T-cell (primary cell): ENCODE data around the gene ATP10A. TPM values are rescaled to one million over a fixed set of nuclear protein-coding genes. Genes with fewer than 3 reads are reported as not detected.

Experiments used
- ATAC-seq, 4 experiments: fragments of 200-7000 bp in 3 of 4; fragments of 150-1000 bp in 1 of 4; cut with Tn5 transposase; replicated peaks in 1 of 4; 1 replicate in 3 of 4; 2 replicates in 1 of 4; pipeline ENCODE4 v1.10.0; 2021; ENCODE audit warnings: moderate library complexity in 3 of 4, mild to moderate bottlenecking in 2 of 4, moderate number of reproducible peaks in 1 of 4
- CTCF ChIA-PET, 2 donors: fragments of 300-600 bp; sonication (Branson Sonifier 250); formaldehyde crosslinking; loops; one replicate each; lab custom pipeline; 2022; ENCODE audit warnings: antibody characterized with exemption in 2 of 2; lab: Charles Lee
- POLR2A ChIA-PET, 2 donors: fragments of 300-600 bp; sonication (Branson Sonifier 250); formaldehyde crosslinking; loops; one replicate each; lab custom pipeline; 2022; ENCODE audit warnings: antibody characterized with exemption in 2 of 2; lab: Charles Lee
- DNase-seq, 35 experiments: peaks; one replicate each; pipeline versions ENCODE4 v3.0.0 to v3.0.0-alpha.2; 2013 to 2023
- H3K27ac ChIP-seq: one replicate; pipeline ENCODE4 v1.5.1; 2013; ENCODE audit warnings: low read length
- H3K27me3 ChIP-seq, 2 experiments: replicated peaks in 1 of 2; 1 replicate in 1 of 2; 2 replicates in 1 of 2; pipeline versions ENCODE4 v1.6.1 to v1.7.0; 2013; ENCODE audit warnings: low read length in 1 of 2, mixed read lengths in 1 of 2; ENCODE audit not compliant: control insufficient read depth in 2 of 2, insufficient read depth in 2 of 2; ENCODE audit errors: extremely low read depth in 1 of 2
- H3K36me3 ChIP-seq, 2 donors: 1 replicate in 1 of 2; 2 replicates in 1 of 2; pipeline versions ENCODE4 v1.6.1 to v1.7.0; 2013; ENCODE audit warnings: low read length in 1 of 2; ENCODE audit not compliant: control insufficient read depth in 2 of 2, insufficient read depth in 1 of 2; ENCODE audit errors: extremely low read depth in 1 of 2
- H3K4me1 ChIP-seq, 2 experiments: 1 replicate in 1 of 2; 2 replicates in 1 of 2; pipeline versions ENCODE4 v1.6.1 to v1.7.0; 2013; ENCODE audit warnings: low read length in 2 of 2, mixed read lengths in 1 of 2; ENCODE audit not compliant: insufficient read depth in 2 of 2, control insufficient read depth in 1 of 2; ENCODE audit errors: extremely low read depth in 1 of 2
- H3K4me3 ChIP-seq, 2 donors: 1 replicate in 1 of 2; 2 replicates in 1 of 2; pipeline versions ENCODE4 v1.5.1 to v1.7.0; 2013; ENCODE audit warnings: mild to moderate bottlenecking in 2 of 2, low read length in 1 of 2, moderate library complexity in 1 of 2; ENCODE audit not compliant: control insufficient read depth in 1 of 2; ENCODE audit errors: extremely low read depth in 1 of 2
- H3K9me3 ChIP-seq: 2 replicates; pipeline ENCODE4 v1.7.0; 2013
- H3K27ac Mint-ChIP-seq, 2 donors: one replicate each; pipeline ENCODE4 v1.8.0; 2020 to 2021; ENCODE audit warnings: mild to moderate bottlenecking in 2 of 2, mixed read lengths in 2 of 2
- H3K27me3 Mint-ChIP-seq, 2 donors: one replicate each; pipeline ENCODE4 v1.8.0; 2021 to 2022; ENCODE audit warnings: mixed read lengths in 2 of 2
- H3K36me3 Mint-ChIP-seq: one replicate; pipeline ENCODE4 v1.8.0; 2021; ENCODE audit warnings: mixed read lengths
- H3K4me1 Mint-ChIP-seq, 3 donors: one replicate each; pipeline ENCODE4 v1.8.0; 2020 to 2022; ENCODE audit warnings: mixed read lengths in 3 of 3, mild to moderate bottlenecking in 1 of 3
- H3K4me3 Mint-ChIP-seq, 3 donors: one replicate each; pipeline ENCODE4 v1.8.0; 2020 to 2022; ENCODE audit warnings: mild to moderate bottlenecking in 3 of 3, mixed read lengths in 3 of 3, moderate library complexity in 3 of 3
- H3K9me3 Mint-ChIP-seq, 3 donors: one replicate each; pipeline ENCODE4 v1.8.0; 2020 to 2022; ENCODE audit warnings: mixed read lengths in 3 of 3
- WGBS: methylation state at CpG from one replicate; pipeline ENCODE4 v1.1.5; 2013; ENCODE audit warnings: missing lambda C conversion rate; ENCODE audit not compliant: insufficient coverage; 5-methylcytosine and 5-hydroxymethylcytosine counted together
- total RNA-seq, 35 experiments: library from RNA in 6 of 35; stranded (reverse) in 6 of 35; fragments of 120-200 nt in 1 of 35; gene quantifications; one replicate each; pipeline versions ENCODE4 v1.2.1 to v1.2.4 and lab custom pipeline; 2013 to 2026

ATP10A gene
- total RNA-seq, 5 donors from 2014 or later (not counting 1 experiment from before 2014, with no cell fraction given) = 37.3 to 65.5 (median 53.4) TPM

DNA sequence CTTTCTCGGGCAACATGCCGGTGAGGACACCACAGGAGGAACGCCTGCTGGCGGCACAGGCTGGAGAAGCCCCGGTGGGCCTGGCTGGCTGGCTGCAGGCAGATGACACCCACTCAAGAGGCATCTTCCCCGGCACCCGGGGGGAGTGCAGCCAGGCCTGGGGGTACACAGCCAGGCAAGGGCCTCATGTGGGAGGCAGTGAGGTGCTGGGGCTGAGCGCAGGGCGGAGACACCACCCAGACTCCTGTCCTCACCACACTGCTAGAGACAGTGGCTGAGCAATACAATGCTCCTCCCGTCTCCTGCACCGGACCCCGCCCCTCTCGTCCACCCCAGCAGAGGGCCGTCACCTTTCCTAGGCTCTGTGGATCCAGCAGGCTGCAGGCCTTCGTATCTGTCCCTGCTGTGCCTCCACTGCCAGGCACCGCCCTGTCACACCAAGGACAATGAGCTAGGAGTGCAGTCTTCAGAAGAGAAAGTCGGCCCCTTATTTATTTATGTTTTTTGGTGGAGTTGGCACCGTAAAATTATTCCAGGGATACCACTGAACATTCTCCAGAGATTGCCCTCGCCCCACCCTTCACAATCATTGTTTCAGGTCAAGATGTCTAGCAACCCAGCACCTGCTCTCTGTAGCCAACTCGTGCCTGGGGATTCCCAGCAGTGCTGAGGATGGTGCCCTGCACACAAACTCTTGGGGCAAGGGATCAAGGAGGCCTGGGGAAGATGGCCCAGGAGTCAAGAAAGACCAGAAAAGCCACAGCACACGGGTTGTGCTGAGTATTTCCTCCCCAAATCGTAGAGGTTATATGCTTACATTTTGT lies 129.1 kb downstream of the ATP10A start:
- no peaks in the 10 kb centered on the region for H3K4me1 ChIP-seq
- no peak overlapping the region for H3K27ac Mint-ChIP-seq
- CTCF ChIA-PET = no interaction called here
- POLR2A ChIA-PET = no interaction called here
- 77% methylated on average over 14 of the region's 22 CpGs for WGBS
- H3K4me3 Mint-ChIP-seq = no peak overlapping the region
- ATAC-seq = no peak
- no peak overlapping the region for H3K4me3 ChIP-seq
- H3K4me1 Mint-ChIP-seq = peaks cover 2 to 10% (median 5%) of the 10 kb centered on the region in 3 donors
- no peak overlapping the region for H3K27ac ChIP-seq
- H3K27me3 Mint-ChIP-seq = no peaks in the 10 kb centered on the region
- no peaks in the 10 kb centered on the region for H3K9me3 ChIP-seq
- no peaks in the 10 kb centered on the region for H3K27me3 ChIP-seq
- peaks cover 9 to 12% of the 10 kb centered on the region in 2 donors for H3K36me3 ChIP-seq
- H3K36me3 Mint-ChIP-seq = peaks cover 21% of the 10 kb centered on the region
- DNase-seq = no peak
- H3K9me3 Mint-ChIP-seq = no peaks in the 10 kb centered on the region

DNA sequence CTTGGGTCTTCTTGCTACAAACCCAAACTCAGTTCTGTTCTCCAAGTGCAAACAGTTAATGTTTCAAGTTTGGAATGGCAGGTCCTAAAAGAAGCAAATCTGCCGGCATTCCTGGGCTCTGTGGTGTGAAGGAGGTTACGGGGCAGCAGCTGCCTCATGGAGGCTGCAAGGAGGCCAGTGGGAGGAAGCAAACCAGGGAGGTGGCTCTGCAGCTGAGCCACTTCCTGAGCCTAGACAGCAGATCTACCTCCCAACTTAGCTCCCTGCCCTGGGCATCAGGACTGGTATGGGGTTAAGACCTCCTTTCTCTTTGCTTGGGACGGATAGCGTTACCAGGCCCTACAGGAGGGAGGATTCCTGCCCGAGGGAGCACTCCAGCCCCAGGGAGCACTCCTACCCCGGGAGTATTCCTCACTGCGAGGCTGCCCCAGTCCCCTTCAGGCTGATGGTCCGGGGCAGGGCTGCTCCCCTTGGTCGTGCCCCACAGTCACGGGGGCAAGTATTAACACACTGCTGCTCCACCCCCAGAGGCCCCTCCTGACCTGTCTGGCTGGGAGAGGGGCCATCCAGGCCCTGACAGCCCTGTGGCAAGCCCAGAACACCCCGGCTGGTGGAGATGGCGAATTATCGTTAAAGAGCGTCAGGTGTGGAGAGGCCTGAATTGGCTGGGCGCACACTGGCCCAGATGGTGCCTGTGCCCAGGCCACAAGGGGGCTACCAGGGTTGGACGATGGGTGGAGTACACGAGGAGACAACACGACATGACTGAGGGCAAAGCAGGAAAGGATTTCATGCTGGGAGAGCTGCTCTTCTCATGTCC lies 129.9 kb downstream of the ATP10A start:
- Histone ChIP-seq H3K4me1 (no peaks in the 10 kb centered on the region), H3K4me3 (no peak overlapping the region), H3K36me3 (peaks cover 12% of the 10 kb centered on the region in 2 donors), H3K27me3 (no peaks in the 10 kb centered on the region), H3K27ac (no peak overlapping the region), H3K9me3 (no peaks in the 10 kb centered on the region)
- WGBS = 87% methylated on average over 12 of the region's 18 CpGs
- no peak for DNase-seq
- ChIA-PET POLR2A (no interaction called here), CTCF (no interaction called here)
- no peaks in the 10 kb centered on the region for H3K27me3 Mint-ChIP-seq
- no peak for ATAC-seq
- peaks cover 2 to 8% (median 5%) of the 10 kb centered on the region in 3 donors for H3K4me1 Mint-ChIP-seq
- no peak overlapping the region for H3K4me3 Mint-ChIP-seq
- H3K27ac Mint-ChIP-seq = no peak overlapping the region
- H3K9me3 Mint-ChIP-seq = no peaks in the 10 kb centered on the region
- peaks cover 20% of the 10 kb centered on the region for H3K36me3 Mint-ChIP-seq

DNA sequence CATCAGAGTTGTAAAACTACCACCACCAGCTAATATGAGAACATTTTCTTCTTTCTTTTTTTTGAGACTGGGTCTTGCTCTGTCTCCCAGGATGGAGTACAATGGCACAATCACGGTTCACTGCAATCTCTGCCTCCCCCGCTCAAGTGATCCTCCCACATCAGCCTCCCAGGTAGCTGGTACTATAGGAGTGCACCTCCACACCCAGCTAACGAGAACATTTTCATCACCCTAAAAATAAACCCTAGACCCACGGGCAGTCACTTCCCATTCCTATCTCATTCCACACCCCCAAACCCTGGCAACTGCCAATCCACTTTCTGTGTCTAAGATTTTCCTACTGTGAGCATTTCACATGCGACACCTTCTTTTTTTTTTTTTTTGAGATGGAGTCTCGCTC lies 130.9 kb downstream of the ATP10A start:
- WGBS = 79% methylated on average over 2 of the region's 6 CpGs
- H3K27ac Mint-ChIP-seq = no peak overlapping the region
- H3K27ac ChIP-seq = no peak overlapping the region
- no peaks in the 10 kb centered on the region for H3K9me3 ChIP-seq
- no peaks in the 10 kb centered on the region for H3K9me3 Mint-ChIP-seq
- peaks cover 17% of the 10 kb centered on the region for H3K36me3 Mint-ChIP-seq
- CTCF ChIA-PET = no interaction called here
- H3K4me3 ChIP-seq = no peak overlapping the region
- H3K27me3 ChIP-seq = no peaks in the 10 kb centered on the region
- POLR2A ChIA-PET = no interaction called here
- H3K4me1 Mint-ChIP-seq = peaks cover 2 to 5% (median 5%) of the 10 kb centered on the region in 3 donors
- peaks cover 12% of the 10 kb centered on the region in 2 donors for H3K36me3 ChIP-seq
- no peaks in the 10 kb centered on the region for H3K4me1 ChIP-seq
- no peak for ATAC-seq
- no peak overlapping the region for H3K4me3 Mint-ChIP-seq
- DNase-seq = no peak
- H3K27me3 Mint-ChIP-seq = no peaks in the 10 kb centered on the region

DNA sequence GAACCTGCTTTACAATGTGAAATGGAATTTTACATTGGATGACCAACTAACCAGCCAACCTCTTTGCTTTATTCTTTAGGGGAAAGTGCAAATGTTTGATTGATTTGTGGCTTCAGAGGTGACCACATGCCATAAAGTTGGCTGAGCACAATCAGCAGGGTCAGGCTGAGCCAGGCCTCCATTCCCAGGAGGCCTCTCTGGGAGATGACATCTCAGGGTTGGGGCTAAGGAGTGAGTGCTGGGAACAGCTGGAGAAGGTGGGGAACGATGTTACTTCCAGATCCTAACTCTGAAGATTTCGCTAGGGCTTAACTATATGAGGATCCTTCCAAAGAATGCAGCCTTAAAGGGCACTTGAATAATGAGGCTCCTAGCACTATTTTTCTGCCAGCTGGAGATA lies 131.7 kb downstream of the ATP10A start:
- H3K27me3 Mint-ChIP-seq = no peaks in the 10 kb centered on the region
- Histone ChIP-seq H3K9me3 (no peaks in the 10 kb centered on the region), H3K27me3 (no peaks in the 10 kb centered on the region), H3K4me3 (no peak overlapping the region), H3K36me3 (peaks cover 12% of the 10 kb centered on the region in 2 donors), H3K27ac (no peak overlapping the region), H3K4me1 (no peaks in the 10 kb centered on the region)
- ATAC-seq (no peak), DNase-seq (no peak)
- WGBS = no CpG with 5 or more reads among the region's 2 CpGs
- peak overlapping the region in 1 of 2 donors; percentile 11 for H3K27ac Mint-ChIP-seq
- H3K36me3 Mint-ChIP-seq = peaks cover 17% of the 10 kb centered on the region
- H3K9me3 Mint-ChIP-seq = no peaks in the 10 kb centered on the region
- ChIA-PET POLR2A (no interaction called here), CTCF (interaction anchor here in 1 of 2 donors (0.6 kb wide), 1 partner anchor 528 kb away, joined by 3 read pairs; no protein-coding TSS in a partner anchor)
- H3K4me1 Mint-ChIP-seq = peaks cover under 1 to 5% (median 5%) of the 10 kb centered on the region in 3 donors
- no peak overlapping the region for H3K4me3 Mint-ChIP-seq

DNA sequence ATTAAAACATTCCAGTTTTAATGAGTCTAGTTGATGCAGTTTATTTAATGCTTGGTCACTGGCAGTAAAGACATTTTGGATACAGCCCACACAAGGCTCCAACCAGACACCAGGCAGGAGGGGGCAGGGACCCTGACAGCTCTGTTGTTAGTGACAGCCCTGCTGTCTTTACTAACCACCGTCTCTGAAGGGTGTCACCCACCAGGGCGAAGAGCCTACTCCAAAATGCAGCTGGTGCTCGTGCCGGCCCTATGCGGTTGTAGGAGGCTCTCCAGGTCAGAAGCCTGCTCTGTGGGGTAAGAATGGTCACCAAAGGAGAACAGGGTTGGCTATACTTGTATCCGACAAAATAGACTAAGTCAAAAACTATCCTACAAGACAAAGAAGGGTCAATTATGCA lies 132.2 kb downstream of the ATP10A start:
- H3K9me3 Mint-ChIP-seq = no peaks in the 10 kb centered on the region
- peaks cover 18% of the 10 kb centered on the region for H3K36me3 Mint-ChIP-seq
- WGBS = 89% methylated on average over 3 of the region's 6 CpGs
- POLR2A ChIA-PET = no interaction called here
- H3K4me3 ChIP-seq = no peak overlapping the region
- no peaks in the 10 kb centered on the region for H3K27me3 ChIP-seq
- no peak overlapping the region for H3K4me3 Mint-ChIP-seq
- H3K27me3 Mint-ChIP-seq = no peaks in the 10 kb centered on the region
- H3K27ac ChIP-seq = no peak overlapping the region
- H3K27ac Mint-ChIP-seq = no peak overlapping the region
- H3K4me1 Mint-ChIP-seq = peaks cover 0 to 5% (median 5%) of the 10 kb centered on the region in 3 donors
- ATAC-seq (no peak), DNase-seq (no peak)
- H3K9me3 ChIP-seq = no peaks in the 10 kb centered on the region
- CTCF ChIA-PET = no interaction called here
- H3K4me1 ChIP-seq = no peaks in the 10 kb centered on the region
- H3K36me3 ChIP-seq = peaks cover 11 to 12% of the 10 kb centered on the region in 2 donors

- 98% methylated on average over 7 of the region's 15 CpGs for WGBS
- Histone ChIP-seq H3K27ac (no peak overlapping the region), H3K4me3 (no peak overlapping the region), H3K27me3 (no peaks in the 10 kb centered on the region), H3K9me3 (no peaks in the 10 kb centered on the region), H3K36me3 (peaks cover 13 to 15% of the 10 kb centered on the region in 2 donors), H3K4me1 (no peaks in the 10 kb centered on the region)
- Mint-ChIP-seq H3K27me3 (no peaks in the 10 kb centered on the region), H3K9me3 (no peaks in the 10 kb centered on the region), H3K36me3 (peaks cover 20% of the 10 kb centered on the region), H3K4me1 (peaks cover 0 to 5% (median 0%) of the 10 kb centered on the region in 3 donors), H3K4me3 (no peak overlapping the region), H3K27ac (no peak overlapping the region)
- POLR2A ChIA-PET = no interaction called here
- CTCF ChIA-PET = no interaction called here
- no peak for DNase-seq
- ATAC-seq = no peak
These were observed 134.3 kb downstream of the ATP10A start for GRCh38 chr15:25728816-25729215.
